GM03348 (cell line): ENCODE data around the gene FXYD5.

Experiments
- DNase-seq: peaks from one replicate; pipeline ENCODE4 v3.0.0; 2012; ENCODE audit warnings: low spot score

Gene FXYD5

GRCh38 chr19:35157431-35157830 lies 2.9 kb downstream of the FXYD5 start:
- DNase-seq: no peak

GRCh38 chr19:35159606-35160005 lies 5.1 kb downstream of the FXYD5 start:
- DNase-seq: no peak

GRCh38 chr19:35160629-35161433 lies 6.3 kb downstream of the FXYD5 start:
- no peak for DNase-seq

- DNase-seq: no peak
Observed at GRCh38 chr19:35161434-35161743, 6.9 kb downstream of the FXYD5 start.

GRCh38 chr19:35162471-35163326 lies 8.2 kb downstream of the FXYD5 start:
- DNase-seq: no peak

- no peak for DNase-seq
Observed at GRCh38 chr19:35164418-35164817, 9.9 kb downstream of the FXYD5 start.

GRCh38 chr19:35165200-35166058 lies 10.9 kb downstream of the FXYD5 start:
- no peak for DNase-seq

- no peak for DNase-seq
Observed at GRCh38 chr19:35166100-35167063, 11.8 kb downstream of the FXYD5 start.

- no peak for DNase-seq
Observed at GRCh38 chr19:35167251-35168119, 12.9 kb downstream of the FXYD5 start.

- no peak for DNase-seq
Observed at GRCh38 chr19:35168196-35168595, 13.7 kb downstream of the FXYD5 start.

GRCh38 chr19:35169221-35169995 lies 14.9 kb downstream of the FXYD5 start:
- DNase-seq: no peak

- DNase-seq: no peak
Observed at GRCh38 chr19:35170359-35171061, 16.0 kb downstream of the FXYD5 start.

GRCh38 chr19:35171730-35172129 lies 17.2 kb downstream of the FXYD5 start:
- no peak for DNase-seq

- DNase-seq: no peak
Observed at GRCh38 chr19:35174226-35174625, 19.7 kb downstream of the FXYD5 start.

- no peak for DNase-seq
Observed at GRCh38 chr19:35176181-35176570, 21.6 kb downstream of the FXYD5 start.

- no peak for DNase-seq
Observed at GRCh38 chr19:35177377-35178274, 23.1 kb downstream of the FXYD5 start.

GRCh38 chr19:35178701-35179100 lies 24.2 kb downstream of the FXYD5 start:
- DNase-seq: no peak

GRCh38 chr19:35179830-35180229 lies 25.3 kb downstream of the FXYD5 start:
- no peak for DNase-seq
